ENCODE data around the gene AZU1.

DNA sequence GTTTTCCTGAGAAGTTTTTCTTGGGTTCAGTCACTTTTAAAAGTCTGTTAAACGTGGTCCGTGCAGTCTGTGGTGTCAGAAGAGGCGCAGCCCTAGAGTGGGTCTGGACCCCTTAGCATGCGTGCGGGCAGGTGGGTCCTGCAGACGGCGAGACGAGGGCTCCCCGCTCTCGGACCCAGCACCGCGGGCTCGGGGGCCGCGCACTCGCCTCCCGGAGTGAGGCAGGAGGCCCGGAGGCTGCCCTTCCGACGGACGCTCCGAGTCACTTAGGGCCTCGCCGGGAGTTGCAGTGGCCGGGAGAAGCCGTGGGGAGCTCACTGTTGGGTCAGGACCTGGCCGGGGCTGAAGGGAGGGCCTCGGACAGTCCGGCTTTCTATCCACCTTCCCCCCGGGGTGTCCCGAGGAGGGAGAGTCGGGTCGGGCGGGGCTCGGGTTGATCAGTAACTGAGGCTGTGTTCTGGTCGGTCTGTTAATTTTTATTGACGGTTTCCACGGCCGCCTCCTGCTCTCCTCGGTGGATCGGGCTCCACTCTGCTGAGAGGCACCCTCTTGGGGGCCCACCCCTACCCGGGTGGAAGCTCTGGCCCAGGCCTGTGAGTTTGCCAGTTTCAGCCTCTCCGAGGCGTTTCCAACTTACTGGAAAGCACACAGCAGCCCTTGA lies 29.1 kb upstream of the AZU1 start:
- TF ChIP-seq POLR2A (IDR thresholded peaks at IDR 0.05; ENCODE audit: low read depth, low read length) (no peak), POLR2AphosphoS5 (IDR thresholded peaks at IDR 0.05; ENCODE audit: low read depth, low read length) (no peak), TAF1 (IDR thresholded peaks at IDR 0.05; ENCODE audit: low read depth, low read length) (no peak), SPI1 (IDR thresholded peaks at IDR 0.05; ENCODE audit: low read depth, low read length) (no peak), PAX5 (IDR thresholded peaks at IDR 0.05; ENCODE audit: insufficient read depth, low read length, severe bottlenecking) (no peak)
